ENCODE data around the gene PIK3R6. TPM values are rescaled to one million over a fixed set of nuclear protein-coding genes. Genes with fewer than 3 reads are reported as not detected.

Gene PIK3R6
- total and polyA plus RNA-seq, 8 donors: 1.6 to 4.3 (median 2.0) TPM

GRCh38 chr17:8836821-8837562 is 30.5 kb downstream of the PIK3R6 start:
- no peaks in the 10 kb centered on the region for H3K4me1 ChIP-seq
- no peak overlapping the region for H3K4me3 ChIP-seq
- H3K27me3 ChIP-seq: peaks cover 0 to 70% of the 10 kb centered on the region in 2 donors
- H3K36me3 ChIP-seq: no peaks in the 10 kb centered on the region
- no peak overlapping the region for H3K27ac ChIP-seq
- DNase-seq (no peak), ATAC-seq (no peak)
- H3K9me3 ChIP-seq: no peaks in the 10 kb centered on the region
- intact Hi-C loops (cut with DNase I): no loop called here
- no peak for TF ChIP-seq CTCF (IDR thresholded peaks at IDR 0.05)

GRCh38 chr17:8835631-8836364 is 31.7 kb downstream of the PIK3R6 start:
- Histone ChIP-seq H3K9me3 (no peaks in the 10 kb centered on the region), H3K4me1 (no peaks in the 10 kb centered on the region), H3K27me3 (peaks cover 0 to 82% of the 10 kb centered on the region in 2 donors), H3K36me3 (no peaks in the 10 kb centered on the region), H3K4me3 (no peak overlapping the region), H3K27ac (no peak overlapping the region)
- no peak for TF ChIP-seq CTCF (IDR thresholded peaks at IDR 0.05)
- intact Hi-C loops (cut with DNase I): no loop called here
- no peak for DNase-seq
- ATAC-seq: no peak

GRCh38 chr17:8835106-8835505 is 32.4 kb downstream of the PIK3R6 start:
- Histone ChIP-seq H3K4me1 (no peaks in the 10 kb centered on the region), H3K27ac (no peak overlapping the region), H3K4me3 (no peak overlapping the region), H3K36me3 (no peaks in the 10 kb centered on the region), H3K27me3 (peaks cover 0 to 89% of the 10 kb centered on the region in 2 donors), H3K9me3 (no peaks in the 10 kb centered on the region)
- TF ChIP-seq CTCF (IDR thresholded peaks at IDR 0.05): no peak
- no peak for DNase-seq
- no peak for ATAC-seq
- intact Hi-C loops (cut with DNase I): no loop called here

GRCh38 chr17:8832711-8833352 is 34.6 kb downstream of the PIK3R6 start:
- peak; percentile 18 to 58 for TF ChIP-seq CTCF (IDR thresholded peaks at IDR 0.05)
- Histone ChIP-seq H3K4me3 (no peak overlapping the region), H3K27me3 (peaks cover 0 to 93% of the 10 kb centered on the region in 2 donors), H3K9me3 (no peaks in the 10 kb centered on the region), H3K36me3 (no peaks in the 10 kb centered on the region), H3K4me1 (no peaks in the 10 kb centered on the region), H3K27ac (no peak overlapping the region)
- DNase-seq (peak in 1 of 4 donors; percentile 88), ATAC-seq (peak; percentile 31)
- intact Hi-C loops (cut with DNase I): no loop called here

Measured in left lung (tissue), 10 donors.